NCI-H146 (cell line): ENCODE measurements around the gene EFR3B.

Experiments
- DNase-seq: peaks from one replicate; lab custom pipeline; 2025; lab: John Stamatoyannopoulos, UW

Gene EFR3B

DNA sequence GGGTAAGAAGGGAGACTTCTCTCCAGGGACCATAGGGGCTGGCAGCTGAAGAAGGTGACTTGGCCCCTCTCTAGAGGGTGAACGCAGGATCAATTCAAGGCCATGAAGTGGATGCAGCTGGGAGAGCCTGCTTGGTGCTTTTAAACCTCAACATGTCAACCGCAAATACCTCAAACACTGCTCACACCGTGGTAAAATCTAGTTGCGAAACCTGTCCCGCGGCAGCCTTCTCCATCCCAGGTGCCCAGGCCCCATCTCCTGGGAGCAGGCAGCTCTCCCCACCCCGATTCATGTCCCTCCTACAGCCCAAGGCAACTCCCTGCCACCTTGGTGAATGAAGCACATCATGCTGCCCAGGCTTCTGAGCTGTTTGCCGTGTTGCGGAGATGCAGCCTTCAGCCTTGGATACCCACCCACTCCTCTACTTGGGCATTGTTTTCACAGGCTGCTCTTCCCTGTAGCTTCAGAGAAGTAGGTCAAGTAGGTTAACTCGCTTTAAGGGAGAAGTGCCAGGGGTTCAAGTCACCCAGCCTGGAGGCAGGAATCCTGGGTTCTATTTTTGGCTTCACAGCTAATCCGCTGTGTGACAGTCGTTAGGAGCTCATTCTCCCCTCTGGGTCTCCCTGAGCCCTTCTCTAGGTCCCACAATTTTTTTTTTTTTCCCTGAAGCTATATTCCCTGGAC lies 6.2 kb upstream of the EFR3B start:
- DNase-seq: no peak

DNA sequence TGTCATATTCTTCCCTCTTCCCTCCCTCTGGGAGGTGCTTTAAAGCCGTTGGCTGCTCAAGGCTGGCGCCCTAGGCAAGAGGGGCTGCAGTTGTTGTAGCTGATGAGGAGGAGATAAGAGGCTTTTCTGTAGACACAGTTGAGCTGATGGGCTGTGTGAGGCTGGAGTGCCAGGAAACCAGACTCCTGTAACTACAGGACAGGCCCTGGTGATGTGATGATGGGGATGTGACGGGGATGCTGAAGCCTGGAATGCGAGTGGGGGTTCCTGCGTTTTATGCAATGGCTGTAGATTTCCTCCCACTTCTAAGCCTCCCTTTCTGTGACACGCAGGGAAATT lies 5.7 kb upstream of the EFR3B start:
- peak; percentile 15 for DNase-seq

DNA sequence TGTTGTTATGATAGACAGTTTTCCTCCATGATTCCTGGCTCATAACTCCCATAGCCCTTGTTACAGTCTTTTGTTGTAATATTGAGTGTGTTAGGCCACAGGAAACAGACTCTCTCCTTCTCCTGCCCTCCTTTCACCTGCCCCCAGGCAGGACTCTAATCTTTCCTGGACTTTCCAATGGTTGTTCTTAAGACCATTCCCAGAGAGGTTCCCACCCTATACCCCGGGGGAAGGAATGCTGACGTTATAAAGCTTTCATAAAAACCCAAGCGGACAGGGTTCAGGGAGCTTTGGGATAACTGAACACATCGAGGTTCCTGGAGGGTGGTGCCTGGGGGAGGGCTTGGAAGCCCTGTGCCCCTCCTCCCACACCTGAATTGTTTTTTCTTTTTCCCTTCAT lies 2.8 kb upstream of the EFR3B start:
- no peak for DNase-seq

DNA sequence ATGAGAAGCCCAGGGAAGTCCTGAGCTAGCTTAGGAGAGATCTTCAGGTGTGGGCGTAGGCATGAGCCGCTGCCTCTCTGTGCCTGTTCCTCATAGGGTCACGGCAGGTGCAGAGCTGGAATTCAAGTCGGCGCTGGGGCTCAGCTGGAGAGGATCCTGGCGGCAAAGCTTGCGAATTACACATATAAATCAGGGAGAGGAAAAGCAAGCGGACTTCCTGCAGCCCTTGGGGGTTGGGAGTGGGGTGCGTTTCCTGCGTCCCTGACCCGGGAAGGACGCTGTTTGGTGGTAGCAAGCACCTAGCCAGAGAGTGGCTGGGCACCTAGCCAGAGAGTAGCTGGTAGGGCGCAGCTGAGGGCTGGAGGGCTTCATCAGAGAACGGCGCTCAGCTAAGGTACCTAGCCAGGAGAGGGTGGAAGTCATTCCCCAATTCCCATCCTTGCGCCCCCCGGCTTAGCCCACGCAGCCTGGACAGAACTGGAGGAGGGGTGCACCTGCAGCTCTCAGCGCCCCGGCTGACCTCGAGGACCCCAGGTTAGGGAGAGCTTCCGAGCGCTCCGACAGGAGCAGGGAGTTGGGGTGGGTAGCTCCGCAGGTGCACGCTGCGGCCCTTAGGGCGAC lies 459 bp upstream of the EFR3B start:
- DNase-seq: peak; percentile 90

DNA sequence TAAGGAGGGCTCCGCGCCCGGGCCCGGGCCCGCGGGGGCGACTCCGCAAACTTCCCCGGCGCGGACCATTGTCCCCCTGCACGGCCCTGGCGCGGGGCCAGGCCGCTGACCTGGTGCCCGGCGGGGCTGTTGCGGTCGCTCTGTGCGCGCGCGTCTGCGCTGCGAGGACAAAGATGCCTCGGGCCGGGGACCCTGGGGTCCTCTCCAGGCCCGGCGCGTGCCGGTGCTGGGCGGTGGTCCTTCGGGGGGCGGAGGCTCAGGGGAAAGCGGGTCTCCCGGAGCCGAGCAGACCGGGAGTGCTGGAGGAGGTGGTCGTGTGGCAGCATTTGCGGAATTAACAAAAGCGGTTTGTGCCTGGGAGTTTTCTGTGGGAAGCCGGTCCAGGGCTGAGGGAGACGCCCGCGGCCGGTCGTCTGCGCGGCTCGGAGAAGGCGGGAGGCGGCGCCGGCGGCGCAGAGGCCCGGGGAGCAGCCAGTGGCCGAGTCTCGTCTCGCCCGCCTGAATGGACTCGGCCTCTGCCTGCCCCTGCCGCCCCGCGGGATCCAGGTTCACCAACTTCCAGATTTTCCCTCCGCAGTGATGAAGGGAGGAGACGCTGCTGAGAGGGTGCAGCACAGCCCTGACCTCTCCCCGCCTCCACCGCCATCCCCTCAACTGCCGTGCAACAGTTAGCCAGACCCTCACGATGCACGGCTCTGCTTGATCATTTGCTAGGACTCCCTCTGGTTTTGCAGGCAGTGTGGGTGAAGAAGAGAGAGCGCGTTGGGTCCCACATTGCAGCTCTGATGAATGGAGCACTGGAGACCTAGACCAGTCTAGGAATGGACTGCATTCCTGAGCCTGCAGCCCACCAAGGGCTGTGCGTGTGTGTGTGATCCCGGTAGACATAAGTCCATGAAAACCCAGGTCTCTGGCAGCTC lies 705 bp downstream of the EFR3B start:
- peak; percentile 67 for DNase-seq

DNA sequence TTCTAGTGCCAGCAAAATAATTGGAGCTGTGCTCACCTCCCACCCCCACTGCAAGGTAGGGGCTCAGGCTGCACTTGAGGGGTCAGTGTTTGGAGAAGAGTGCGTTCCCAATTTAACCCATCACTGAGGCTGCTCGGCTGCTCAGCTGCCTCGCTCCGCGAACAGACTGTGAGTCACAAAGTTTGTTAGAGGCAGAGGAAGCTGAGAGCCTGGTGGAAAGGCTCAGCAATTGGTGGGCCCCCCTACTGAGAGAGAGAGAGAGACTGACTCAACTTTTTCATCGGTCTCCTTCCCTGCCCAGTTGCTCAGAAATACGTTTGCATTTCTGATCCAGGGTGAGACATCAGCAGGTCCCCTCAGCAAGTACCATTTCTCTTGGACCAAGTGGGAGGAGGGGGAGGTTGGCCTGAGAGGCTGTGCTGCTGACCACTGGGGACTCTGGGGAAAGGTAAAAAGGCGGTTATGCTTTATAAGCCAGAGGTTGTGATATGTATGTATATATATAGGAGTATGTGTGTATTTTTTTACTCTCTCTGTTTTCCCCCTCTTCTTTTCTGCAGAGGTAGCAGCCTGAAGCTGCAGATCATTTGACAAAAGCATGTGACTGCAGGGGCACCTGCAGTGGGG lies 1.5 kb downstream of the EFR3B start:
- DNase-seq: no peak

DNA sequence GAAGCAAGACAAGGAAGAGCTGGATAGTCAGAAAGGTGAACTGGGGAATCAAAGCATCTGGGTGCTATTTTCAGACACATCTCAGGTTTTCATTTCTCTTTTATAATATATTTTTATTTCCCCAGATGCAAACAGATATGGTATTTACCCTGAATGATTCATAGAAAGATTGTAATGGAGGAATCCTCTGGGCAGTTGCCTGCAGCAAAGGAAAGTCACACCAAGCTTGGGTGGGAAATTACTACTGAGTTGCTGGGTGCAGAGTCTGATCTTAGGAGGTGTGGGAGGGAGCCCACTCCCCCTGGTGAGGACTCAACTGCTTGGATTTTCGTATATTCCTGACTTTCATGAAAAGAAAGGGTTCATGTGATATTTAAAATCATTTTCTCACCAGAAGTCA lies 2.1 kb downstream of the EFR3B start:
- no peak for DNase-seq

DNA sequence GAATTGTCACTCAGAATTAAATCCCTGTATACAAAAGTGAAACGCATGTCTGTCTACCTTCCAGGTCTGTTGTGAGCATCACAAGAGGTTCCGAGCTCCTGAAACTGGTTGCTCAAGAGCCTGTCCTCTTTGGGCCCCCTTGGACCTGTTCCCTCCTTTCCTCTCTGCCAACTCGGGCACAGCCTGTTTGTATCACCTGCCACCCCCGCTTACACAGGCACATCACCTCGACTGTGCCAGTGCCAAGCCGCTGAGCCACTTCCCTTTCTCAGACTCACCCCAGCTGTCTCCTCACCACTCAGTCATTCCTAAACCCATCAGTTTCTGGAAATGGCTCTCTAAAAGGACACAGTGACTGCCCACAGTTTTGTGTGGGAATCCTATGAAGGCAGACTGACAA lies 3.1 kb downstream of the EFR3B start:
- no peak for DNase-seq

DNA sequence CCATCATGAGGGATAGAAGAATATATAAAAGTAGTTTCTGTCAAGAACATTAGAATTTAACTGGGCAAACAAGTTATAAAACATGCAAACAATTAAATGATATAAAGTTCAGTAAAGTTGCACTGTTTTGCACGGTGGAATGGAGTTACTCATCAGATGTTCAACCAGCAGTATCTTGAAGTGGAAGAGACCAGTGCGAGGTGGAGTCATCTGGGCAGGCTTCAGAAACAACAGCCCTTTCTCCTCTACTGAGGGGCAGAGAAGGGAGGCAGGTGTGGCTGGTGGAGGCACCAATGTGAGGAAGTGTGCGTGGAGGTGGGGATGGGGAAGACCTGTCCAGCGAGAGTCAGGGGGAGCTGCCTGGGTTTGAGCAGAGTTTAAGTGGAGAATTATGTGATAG lies 7.5 kb downstream of the EFR3B start:
- DNase-seq: no peak

DNA sequence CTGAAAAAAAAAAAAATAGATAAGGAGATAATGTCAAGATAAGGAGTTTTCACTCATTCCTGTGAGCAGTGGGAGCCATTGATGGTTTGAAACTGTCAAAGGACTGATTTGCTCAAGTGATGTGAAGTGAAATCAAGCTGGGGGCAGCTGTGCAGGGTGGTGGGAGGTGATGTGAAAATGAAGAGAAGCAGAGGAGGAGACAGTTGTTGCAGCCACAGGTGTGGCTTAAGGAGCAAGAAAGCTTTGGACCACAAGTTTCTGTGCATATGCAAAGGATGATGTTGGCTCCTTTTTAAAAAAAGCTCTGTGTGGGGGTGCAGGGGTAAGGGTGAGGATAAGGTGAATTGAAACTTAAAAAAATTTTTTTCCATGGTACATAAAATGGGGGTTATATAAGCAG lies 8.3 kb downstream of the EFR3B start:
- DNase-seq: no peak

DNA sequence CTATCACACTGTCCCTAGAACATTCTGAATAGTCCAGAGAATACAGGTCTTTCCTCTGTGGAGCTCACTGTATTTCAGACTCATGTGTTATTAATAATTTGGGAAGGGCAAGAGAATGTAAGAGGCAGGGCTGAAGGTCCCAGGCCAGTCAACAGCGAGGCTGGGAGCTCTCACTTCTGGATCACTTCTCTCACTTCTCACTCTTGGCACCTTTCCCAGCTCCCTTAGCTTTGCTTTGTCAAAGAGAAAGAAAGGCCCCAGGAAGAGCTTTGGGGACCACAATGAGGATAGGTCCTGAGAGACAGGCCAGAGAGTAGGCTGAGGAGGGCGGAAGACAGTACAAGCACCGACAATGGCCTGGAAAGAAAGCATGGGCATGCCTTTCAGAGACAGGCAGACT lies 11.2 kb downstream of the EFR3B start:
- DNase-seq: no peak

DNA sequence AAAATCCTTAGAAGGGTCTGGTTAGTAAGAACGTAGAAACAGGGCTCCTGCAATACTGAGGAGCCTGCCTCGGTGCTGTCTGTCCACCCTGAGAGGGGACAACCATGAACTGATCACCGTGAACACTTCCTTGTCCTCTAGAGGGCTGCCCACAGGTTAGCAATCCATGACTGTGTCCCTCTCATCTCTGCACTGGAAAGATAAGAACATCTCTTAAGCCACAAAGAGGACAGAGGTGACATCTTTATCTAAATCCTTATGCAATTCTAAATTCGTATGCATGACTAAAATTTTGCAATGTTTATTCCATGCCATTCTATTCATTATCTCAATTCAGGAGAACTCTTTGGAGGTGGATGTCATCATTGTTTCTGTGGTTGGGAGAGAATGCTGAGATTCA lies 12.8 kb downstream of the EFR3B start:
- DNase-seq: no peak

DNA sequence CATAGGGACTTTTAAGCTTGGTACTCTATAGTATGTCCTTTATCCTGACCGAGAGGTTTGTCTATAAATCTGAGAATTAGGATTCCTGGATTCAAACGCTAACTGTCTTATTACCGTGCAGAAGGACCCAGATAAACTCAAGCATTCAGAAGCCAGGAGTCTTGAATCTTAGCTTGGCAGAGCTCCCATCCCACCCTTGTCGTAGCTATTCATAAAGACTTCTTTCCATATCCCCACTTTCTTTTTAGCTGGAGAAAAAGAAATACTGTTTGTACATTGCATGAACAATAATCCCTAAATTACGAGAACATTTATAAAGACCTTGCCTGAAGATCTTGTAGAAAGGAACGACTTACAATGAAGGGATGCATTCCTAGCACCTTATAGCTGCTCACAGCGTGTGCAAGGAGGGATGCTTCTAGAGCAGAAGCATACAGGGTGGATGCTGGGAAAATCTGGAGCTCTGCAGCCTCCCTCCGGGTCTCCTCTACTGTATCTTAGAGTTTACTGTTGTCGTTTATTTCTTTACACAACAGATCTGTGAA lies 13.6 kb downstream of the EFR3B start:
- DNase-seq: no peak

DNA sequence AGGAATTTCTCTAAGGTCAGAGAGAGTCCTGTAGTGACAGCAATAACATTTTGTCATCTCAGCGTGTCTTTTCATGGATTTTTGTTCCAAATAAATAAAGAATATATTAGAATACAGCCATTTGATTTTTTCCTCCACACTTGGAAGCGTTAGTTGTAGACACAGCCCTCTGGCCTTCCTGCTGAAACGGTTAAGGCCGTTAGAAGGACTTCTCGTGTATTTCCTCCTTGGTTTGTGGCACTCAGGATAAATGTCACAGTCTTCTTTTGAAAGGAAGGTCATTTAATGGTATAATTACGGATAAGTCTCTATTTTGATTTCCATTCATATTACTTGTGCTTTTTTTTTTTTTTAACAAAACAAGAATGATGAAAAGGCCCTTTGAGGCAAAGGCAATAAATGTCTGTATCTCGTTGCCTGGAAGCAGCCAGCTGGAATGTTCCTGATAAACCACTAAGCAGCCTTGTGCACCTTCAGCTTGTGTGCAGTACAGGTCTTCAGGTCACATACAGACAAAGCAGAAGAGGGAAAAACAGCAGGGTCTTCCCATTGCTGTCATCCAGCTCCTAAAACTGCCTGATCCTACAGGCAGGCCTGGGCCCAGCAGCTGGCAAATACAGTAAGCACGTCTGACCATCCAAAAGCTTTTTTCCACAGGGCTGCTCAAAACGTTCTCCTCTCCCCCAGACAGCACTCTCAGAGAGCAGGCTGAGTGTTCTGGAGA lies 14.4 kb downstream of the EFR3B start:
- DNase-seq: peak; percentile 36

DNA sequence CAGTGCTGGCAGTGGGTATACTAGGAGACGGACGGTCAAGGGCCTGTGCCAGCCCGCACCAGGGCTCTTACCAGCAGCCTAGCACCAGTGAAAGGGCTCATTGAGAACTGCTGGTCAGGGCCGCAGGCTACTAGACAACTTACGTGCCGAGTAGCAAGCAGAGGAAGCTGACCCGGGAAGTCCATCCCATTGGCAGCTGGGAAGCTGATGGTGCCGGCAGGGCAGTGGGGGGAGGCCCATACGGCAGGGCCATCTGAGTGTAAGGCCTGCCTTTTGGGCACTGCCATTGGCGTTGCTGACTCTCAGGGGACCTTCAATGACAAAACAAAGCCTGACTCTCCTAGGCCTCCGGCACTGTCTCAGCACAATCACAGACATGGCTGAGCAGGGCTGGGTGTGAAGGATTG lies 20.6 kb downstream of the EFR3B start:
- no peak for DNase-seq

DNA sequence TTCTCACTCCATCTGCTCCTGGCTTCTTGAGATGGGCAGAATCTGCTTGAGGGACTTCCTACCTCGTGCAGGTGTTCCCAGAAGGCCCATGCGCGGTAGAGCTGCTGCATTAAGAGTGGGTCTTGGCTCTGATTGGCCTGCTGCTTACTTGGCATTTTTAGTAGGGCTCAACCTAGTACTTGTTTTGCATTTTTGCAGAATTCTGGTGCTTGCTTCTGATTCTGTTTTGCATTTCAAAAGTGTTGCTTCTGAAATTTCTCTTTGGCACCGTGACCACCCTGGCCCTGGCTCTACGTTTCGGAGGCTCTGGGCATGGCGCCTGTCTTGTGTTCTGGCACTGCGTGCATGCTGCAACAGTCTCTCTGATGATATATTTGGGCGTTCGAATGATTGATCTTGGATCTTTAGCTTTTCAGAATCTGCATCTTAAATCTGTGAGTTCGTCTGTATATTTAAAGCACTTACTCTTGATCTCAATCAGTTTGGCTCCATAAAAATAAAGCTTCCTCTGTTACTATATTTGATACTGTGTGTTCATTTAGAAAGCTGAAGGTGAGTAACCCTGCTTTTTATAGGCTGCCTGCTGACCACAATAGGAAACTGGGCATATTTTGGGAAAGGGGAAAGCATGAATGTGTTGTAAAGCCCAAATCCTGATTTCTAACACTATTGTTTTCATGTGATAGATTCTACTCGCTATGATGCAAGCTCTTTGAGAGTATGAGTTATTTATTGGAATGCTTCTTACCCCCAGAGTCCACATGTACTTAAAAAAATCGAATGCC lies 22.2 kb downstream of the EFR3B start:
- no peak for DNase-seq

DNA sequence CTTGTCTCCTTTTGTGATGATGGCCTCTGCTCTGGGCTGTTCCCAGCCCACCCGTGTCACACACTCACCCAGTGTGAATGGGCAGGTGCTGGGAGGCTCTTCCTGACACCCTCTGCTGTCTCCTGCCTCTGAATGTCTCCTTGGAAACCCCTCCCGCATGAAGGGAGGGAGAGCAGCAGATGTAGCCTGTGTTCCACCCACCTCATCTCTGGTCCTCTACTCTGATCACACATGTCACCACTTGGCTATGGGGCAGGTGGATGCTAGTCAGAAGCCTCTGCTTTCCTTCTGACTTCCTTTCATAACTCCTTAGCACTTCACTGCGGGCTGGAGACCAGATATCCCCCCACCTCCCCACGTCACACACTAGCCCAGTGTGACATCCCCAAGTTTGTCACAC lies 23.9 kb downstream of the EFR3B start:
- DNase-seq: peak; percentile 51

DNA sequence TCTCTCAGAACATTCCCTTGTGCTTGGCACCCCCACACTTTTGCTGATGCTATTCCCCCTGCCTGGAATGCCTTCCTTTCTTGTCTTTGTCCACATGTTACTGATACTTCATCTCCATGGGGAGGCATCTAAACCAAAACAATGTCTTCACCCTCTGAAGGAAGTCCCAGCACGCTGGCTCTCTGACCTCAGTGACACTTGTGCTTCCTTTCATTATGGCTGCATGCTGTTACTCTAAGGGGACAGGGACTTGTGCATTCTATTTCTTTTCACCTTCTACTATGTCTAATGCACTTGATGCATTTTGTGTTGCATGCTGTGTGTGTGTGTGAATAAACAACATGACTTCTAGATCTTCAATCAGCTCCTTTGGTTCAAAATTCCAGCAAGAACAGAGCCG lies 24.6 kb downstream of the EFR3B start:
- DNase-seq: no peak

DNA sequence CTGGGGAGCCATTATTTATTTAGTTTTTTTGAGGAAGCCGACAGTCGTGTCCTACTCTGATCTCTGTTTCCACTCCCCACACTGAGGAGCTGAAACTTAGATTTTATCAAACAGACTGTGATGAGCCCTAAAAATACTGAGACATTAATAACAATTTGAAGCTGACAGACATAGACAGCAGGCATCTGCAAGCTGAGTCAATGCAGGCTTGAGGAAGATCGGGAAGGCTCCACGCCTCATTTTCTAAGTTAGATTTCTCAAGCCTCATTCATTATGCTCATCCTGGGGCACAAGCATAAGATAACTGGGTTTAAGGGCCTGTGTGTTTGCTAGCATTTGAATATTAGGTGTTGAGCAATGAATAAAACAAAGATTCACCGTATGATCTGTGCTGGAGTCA lies 26.3 kb downstream of the EFR3B start:
- DNase-seq: no peak

DNA sequence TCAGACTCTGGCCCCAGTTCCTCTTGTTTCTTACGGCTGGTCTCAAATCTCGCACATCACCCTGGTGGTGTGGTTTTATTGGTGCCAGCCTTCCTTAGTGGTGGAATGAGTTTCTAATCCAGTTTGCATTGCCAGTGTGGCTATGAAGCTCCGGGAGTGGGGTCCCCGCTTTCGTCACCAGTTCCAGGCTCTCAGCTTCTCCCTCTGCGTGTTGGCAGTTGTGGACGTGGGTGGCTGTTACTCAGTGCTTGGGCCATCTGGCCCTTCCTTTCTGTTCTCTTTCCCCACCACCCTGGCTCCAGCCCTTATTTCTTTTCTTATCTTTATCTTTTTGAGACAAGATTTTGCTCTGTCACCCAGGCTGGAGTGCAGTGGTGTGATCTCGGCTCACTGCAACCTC lies 30.1 kb downstream of the EFR3B start:
- no peak for DNase-seq

DNA sequence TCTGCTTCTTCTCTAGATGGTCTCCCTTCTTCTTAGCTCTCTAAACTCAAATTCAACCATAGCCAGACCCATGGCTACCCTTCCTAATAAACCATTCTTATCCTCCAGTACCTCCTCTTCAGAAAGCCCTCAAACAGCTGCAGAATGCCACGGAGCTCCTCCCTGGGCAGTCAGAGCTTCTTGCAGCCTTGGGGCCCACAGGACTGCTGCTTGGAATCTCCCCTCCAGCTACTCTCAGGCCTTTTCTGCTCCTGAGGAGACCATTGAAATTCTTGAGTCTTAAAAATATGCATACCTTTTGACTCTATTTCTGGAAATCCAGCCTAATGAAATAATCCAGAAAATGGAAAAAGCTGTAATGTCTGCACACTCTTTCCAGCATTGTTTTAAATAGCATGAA lies 30.7 kb downstream of the EFR3B start:
- DNase-seq: no peak
